Measurements from ENCODE around the gene C1RL.
A peak's percentile ranks its signal among the peaks of the same experiment; 100 is the strongest.

C1RL gene

DNA sequence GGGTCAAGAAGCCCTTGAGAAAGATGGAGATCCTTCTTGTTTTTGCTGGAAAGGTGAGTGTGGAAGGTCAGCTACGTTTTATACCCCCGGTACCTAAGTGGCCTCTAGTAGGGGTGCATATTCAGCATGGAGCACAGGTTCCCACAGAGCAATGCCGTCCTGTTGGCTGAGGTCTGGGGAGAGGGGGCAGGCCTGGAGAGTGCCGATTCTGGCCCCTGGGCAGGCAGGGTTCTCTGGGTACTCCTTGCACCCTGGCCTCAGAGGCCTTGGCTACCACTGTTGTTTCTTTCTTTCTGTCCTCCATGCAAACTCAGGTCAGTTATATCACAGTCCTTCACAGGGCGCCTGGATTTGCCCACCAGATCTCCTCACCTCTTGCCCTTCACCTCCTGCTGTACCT, 11.2 kb upstream of the C1RL start:
- no peak overlapping the region for H3K9ac ChIP-seq (ENCODE audit: low read length)
- H3K4me3 ChIP-seq (ENCODE audit: low read length): no peak overlapping the region
- no peaks in the 10 kb centered on the region for H3K36me3 ChIP-seq (ENCODE audit: control insufficient read depth, insufficient read depth, low read length)
- H3K27ac ChIP-seq (ENCODE audit: low read depth, low read length): no peak overlapping the region
- no peaks in the 10 kb centered on the region for H3K27me3 ChIP-seq (ENCODE audit: control insufficient read depth, insufficient read depth, low read length)
- no peaks in the 10 kb centered on the region for H3K4me1 ChIP-seq (ENCODE audit: control insufficient read depth, insufficient read depth, low read length)

DNA sequence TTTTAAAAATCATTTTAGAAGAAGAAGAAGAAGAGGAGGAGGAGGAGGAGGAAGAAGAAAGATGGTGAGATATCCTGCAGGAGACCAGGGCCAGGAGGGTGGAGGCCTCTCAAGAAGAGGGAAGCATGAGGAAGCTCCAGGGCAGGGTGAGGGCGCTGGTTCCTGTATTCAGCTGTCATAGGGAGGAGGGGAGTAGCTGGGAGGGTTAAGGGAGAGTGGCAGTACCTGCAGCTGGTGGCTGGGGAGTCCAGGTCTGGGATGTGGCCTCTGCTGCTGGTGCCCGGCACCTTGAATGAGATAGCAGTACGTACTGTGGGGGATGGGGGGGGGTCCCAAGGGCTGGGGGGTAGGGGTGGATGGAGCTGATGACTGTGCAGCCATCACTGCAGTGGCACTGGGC, 9.9 kb upstream of the C1RL start:
- Histone ChIP-seq H3K27me3 (ENCODE audit: control insufficient read depth, insufficient read depth, low read length) (no peaks in the 10 kb centered on the region), H3K36me3 (ENCODE audit: control insufficient read depth, insufficient read depth, low read length) (no peaks in the 10 kb centered on the region), H3K4me1 (ENCODE audit: control insufficient read depth, insufficient read depth, low read length) (no peaks in the 10 kb centered on the region), H3K27ac (ENCODE audit: low read depth, low read length) (no peak overlapping the region), H3K9ac (ENCODE audit: low read length) (no peak overlapping the region), H3K4me3 (ENCODE audit: low read length) (no peak overlapping the region)

DNA sequence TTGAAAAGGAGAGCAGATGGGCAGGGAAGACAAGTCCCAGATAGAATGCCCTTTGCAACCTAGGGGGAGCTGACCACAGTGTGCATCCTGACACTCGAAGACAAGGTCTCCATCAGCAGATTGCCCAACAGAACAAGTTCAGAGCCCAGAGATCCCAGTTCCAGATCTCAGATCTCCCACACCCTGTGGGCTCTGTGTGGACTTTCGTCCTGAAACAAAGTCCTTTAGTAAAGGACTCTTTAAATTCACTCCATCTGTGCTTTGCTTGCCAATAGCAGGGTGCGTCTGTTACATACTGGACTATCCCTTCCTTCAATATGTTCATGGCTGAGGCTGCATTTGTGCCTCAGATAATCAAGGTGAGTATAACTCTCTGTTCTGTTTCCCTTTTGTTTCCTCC, 8.7 kb upstream of the C1RL start:
- H3K9ac ChIP-seq (ENCODE audit: low read length): no peak overlapping the region
- H3K4me3 ChIP-seq (ENCODE audit: low read length): no peak overlapping the region
- H3K4me1 ChIP-seq (ENCODE audit: control insufficient read depth, insufficient read depth, low read length): no peaks in the 10 kb centered on the region
- H3K27me3 ChIP-seq (ENCODE audit: control insufficient read depth, insufficient read depth, low read length): no peaks in the 10 kb centered on the region
- no peaks in the 10 kb centered on the region for H3K36me3 ChIP-seq (ENCODE audit: control insufficient read depth, insufficient read depth, low read length)
- no peak overlapping the region for H3K27ac ChIP-seq (ENCODE audit: low read depth, low read length)

DNA sequence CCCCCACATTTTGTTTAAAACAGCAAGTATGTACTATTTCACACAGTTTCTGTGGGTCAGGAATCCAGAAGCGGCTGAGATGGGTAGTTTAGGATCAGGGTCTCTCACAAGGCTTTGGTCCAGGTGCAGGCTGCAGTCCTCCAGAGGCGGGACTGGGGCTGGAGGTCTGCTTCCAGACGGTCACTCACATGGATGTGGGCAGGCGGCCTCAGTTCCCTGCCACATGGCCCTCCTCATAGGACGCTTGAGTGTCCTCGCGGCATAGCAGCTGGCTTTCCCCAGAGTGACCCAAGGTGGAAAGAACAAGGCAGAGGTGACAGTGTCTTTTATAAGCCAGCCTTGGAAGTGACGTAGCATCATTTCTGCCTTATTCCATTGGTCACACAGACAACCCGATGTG, 7.9 kb upstream of the C1RL start:
- Histone ChIP-seq H3K27ac (ENCODE audit: low read depth, low read length) (no peak overlapping the region), H3K4me1 (ENCODE audit: control insufficient read depth, insufficient read depth, low read length) (no peaks in the 10 kb centered on the region), H3K36me3 (ENCODE audit: control insufficient read depth, insufficient read depth, low read length) (no peaks in the 10 kb centered on the region), H3K4me3 (ENCODE audit: low read length) (no peak overlapping the region), H3K9ac (ENCODE audit: low read length) (no peak overlapping the region), H3K27me3 (ENCODE audit: control insufficient read depth, insufficient read depth, low read length) (no peaks in the 10 kb centered on the region)

DNA sequence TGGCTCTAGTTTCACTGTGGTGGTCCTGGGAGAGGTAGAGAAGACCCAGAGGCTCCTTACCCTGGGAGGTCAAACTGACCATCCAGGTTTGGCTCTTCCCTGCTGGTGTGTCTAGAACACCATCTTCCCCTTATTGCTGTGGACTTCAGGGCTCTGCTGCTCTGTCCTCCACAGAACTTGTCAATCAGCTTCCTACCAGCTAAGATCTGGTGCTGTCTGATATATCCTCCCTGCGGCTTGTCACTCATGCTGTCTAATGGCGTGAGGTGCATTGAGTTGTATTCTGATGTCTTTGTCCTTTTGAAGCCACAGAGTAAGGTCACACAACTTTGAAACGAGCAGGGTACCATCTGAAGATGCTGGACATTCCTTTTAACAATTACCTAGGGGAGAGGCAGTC, 7.2 kb upstream of the C1RL start:
- no peaks in the 10 kb centered on the region for H3K36me3 ChIP-seq (ENCODE audit: control insufficient read depth, insufficient read depth, low read length)
- no peaks in the 10 kb centered on the region for H3K4me1 ChIP-seq (ENCODE audit: control insufficient read depth, insufficient read depth, low read length)
- H3K4me3 ChIP-seq (ENCODE audit: low read length): no peak overlapping the region
- no peak overlapping the region for H3K9ac ChIP-seq (ENCODE audit: low read length)
- H3K27ac ChIP-seq (ENCODE audit: low read depth, low read length): no peak overlapping the region
- H3K27me3 ChIP-seq (ENCODE audit: control insufficient read depth, insufficient read depth, low read length): no peaks in the 10 kb centered on the region

DNA sequence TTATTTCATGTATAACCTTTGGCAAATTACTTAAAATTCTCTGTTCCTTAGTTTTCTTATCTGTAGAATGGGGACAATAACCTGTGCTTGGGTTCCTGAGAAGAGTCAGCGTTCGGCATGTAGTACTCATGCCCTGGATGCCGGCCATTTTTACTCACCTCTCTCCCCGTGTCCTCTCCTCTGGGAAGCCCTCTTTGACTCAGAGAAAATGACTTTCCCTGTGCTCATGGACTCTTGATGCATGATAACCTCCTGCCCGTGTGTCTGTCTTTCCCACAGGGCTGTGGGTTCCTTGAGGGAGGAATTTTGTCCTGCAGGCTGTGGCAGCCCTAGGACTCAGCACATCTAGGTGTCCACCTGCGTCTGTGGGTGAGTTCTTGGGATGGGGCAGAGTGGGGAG, 5.8 kb upstream of the C1RL start:
- H3K9ac ChIP-seq (ENCODE audit: low read length): no peak overlapping the region
- H3K4me1 ChIP-seq (ENCODE audit: control insufficient read depth, insufficient read depth, low read length): no peaks in the 10 kb centered on the region
- H3K36me3 ChIP-seq (ENCODE audit: control insufficient read depth, insufficient read depth, low read length): no peaks in the 10 kb centered on the region
- H3K4me3 ChIP-seq (ENCODE audit: low read length): no peak overlapping the region
- no peaks in the 10 kb centered on the region for H3K27me3 ChIP-seq (ENCODE audit: control insufficient read depth, insufficient read depth, low read length)
- no peak overlapping the region for H3K27ac ChIP-seq (ENCODE audit: low read depth, low read length)

DNA sequence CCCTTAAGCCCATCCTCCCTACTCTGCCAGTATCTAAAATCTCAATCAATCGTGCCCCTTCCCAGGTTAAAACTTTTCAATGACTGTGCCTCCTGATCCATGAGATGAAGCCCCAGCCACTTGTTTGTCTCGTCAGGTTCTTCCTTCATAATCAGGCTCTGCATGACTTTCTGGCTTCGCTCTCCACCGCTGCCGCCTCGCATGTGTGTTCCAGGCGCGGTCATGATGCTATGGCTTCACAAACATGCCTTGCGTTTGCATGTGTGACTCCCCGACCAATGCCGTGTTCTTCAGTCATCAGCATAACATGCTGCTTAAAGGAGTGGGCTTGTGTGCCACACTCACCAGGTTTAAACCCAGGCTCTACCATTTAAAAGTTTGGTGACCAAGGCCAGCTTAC, 5.0 kb upstream of the C1RL start:
- Histone ChIP-seq H3K27ac (ENCODE audit: low read depth, low read length) (no peak overlapping the region), H3K4me3 (ENCODE audit: low read length) (no peak overlapping the region), H3K36me3 (ENCODE audit: control insufficient read depth, insufficient read depth, low read length) (no peaks in the 10 kb centered on the region), H3K9ac (ENCODE audit: low read length) (no peak overlapping the region), H3K4me1 (ENCODE audit: control insufficient read depth, insufficient read depth, low read length) (peaks cover 2% of the 10 kb centered on the region), H3K27me3 (ENCODE audit: control insufficient read depth, insufficient read depth, low read length) (no peaks in the 10 kb centered on the region)

DNA sequence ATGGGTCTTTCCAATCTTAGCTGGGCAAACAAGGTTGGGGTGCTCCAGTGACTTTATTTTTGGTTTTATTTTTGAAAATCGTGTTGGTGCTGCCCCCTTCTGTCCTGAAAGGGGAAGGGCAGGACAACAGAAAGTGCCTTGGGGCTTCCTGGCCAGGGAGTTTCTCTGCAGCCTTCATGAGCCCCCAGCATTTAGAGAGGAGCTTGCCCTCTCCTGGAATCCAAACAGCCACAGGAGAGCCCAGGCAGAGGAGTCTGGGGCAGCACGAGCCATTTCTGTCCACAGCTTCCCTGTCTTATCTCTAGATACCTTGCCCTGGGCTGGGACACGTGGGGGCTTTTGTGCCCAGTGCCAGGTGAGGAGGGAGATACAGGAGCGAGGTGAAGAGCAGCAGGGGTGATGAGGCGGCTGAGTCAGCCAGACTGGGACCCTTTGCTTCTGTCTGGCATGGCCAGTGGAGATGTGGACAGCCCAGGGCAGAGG, 4.4 kb upstream of the C1RL start:
- Histone ChIP-seq H3K9ac (ENCODE audit: low read length) (no peak overlapping the region), H3K27ac (ENCODE audit: low read depth, low read length) (no peak overlapping the region), H3K27me3 (ENCODE audit: control insufficient read depth, insufficient read depth, low read length) (no peaks in the 10 kb centered on the region), H3K36me3 (ENCODE audit: control insufficient read depth, insufficient read depth, low read length) (no peaks in the 10 kb centered on the region), H3K4me3 (ENCODE audit: low read length) (no peak overlapping the region), H3K4me1 (ENCODE audit: control insufficient read depth, insufficient read depth, low read length) (peaks cover 2% of the 10 kb centered on the region)

DNA sequence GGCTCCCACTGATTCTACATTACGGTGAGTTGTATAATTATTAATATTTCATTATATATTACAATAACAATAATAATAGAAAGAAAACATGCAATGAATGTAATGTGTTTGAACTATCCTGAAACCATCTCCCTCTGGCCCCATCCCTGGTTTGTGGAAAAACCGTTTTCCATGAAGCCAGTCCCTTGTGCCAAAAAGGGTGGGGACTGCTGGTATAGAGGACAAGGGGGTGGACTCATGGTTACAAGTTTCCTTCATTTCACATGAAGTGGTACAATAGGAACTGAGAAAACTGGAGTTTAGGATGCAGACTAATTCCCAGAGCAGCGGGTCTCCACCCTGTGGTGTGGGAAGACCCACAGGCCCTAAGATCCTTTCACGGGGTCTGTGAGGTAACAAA, 3.0 kb upstream of the C1RL start:
- H3K36me3 ChIP-seq (ENCODE audit: control insufficient read depth, insufficient read depth, low read length): no peaks in the 10 kb centered on the region
- H3K27ac ChIP-seq (ENCODE audit: low read depth, low read length): no peak overlapping the region
- no peak overlapping the region for H3K9ac ChIP-seq (ENCODE audit: low read length)
- no peaks in the 10 kb centered on the region for H3K27me3 ChIP-seq (ENCODE audit: control insufficient read depth, insufficient read depth, low read length)
- H3K4me1 ChIP-seq (ENCODE audit: control insufficient read depth, insufficient read depth, low read length): peaks cover 2% of the 10 kb centered on the region
- H3K4me3 ChIP-seq (ENCODE audit: low read length): no peak overlapping the region

DNA sequence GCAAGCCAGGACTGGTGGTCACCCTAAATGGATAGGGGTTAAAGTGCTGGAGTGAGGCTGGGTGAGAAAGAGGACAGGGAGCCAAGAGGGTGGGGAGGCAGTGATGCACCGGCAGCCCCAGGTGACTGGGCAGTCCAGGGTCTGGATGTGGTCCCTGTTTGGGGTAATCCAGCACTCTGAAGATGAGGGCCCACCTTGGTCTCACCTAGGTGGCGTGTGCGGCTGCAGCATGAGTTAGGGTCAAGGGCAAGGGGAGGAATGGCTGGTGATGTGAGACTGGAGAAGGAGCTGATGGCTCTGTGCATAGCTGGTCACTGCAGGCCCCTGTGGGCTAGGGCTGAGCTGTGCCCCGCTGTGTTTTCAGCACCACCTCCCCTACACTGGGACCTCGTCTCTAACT, 1.6 kb upstream of the C1RL start:
- Histone ChIP-seq H3K27ac (ENCODE audit: low read depth, low read length) (no peak overlapping the region), H3K9ac (ENCODE audit: low read length) (no peak overlapping the region), H3K4me1 (ENCODE audit: control insufficient read depth, insufficient read depth, low read length) (peaks cover 2% of the 10 kb centered on the region), H3K27me3 (ENCODE audit: control insufficient read depth, insufficient read depth, low read length) (no peaks in the 10 kb centered on the region), H3K4me3 (ENCODE audit: low read length) (no peak overlapping the region), H3K36me3 (ENCODE audit: control insufficient read depth, insufficient read depth, low read length) (no peaks in the 10 kb centered on the region)

DNA sequence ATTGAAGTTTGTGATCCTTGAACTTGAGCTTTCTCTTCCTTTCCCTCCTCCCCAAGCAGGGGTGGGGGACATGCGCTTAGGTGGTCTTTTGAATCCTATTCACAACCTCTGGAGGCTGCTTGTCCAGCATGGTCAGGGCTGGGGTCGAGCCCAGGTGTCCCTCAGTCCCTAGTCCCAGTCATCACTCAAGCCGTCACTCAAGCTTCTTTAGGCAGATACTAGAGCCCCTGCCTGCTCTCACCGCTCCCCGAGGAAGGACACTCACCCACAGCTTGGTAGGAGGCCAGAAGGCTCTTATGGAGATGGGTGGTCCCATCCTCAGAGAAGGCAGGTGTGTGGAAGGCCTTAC, 532 bp upstream of the C1RL start:
- H3K36me3 ChIP-seq (ENCODE audit: control insufficient read depth, insufficient read depth, low read length): no peaks in the 10 kb centered on the region
- peaks cover 2% of the 10 kb centered on the region for H3K4me1 ChIP-seq (ENCODE audit: control insufficient read depth, insufficient read depth, low read length)
- H3K27me3 ChIP-seq (ENCODE audit: control insufficient read depth, insufficient read depth, low read length): no peaks in the 10 kb centered on the region
- H3K9ac ChIP-seq (ENCODE audit: low read length): no peak overlapping the region
- no peak overlapping the region for H3K27ac ChIP-seq (ENCODE audit: low read depth, low read length)
- H3K4me3 ChIP-seq (ENCODE audit: low read length): peak overlapping the region; percentile 24

DNA sequence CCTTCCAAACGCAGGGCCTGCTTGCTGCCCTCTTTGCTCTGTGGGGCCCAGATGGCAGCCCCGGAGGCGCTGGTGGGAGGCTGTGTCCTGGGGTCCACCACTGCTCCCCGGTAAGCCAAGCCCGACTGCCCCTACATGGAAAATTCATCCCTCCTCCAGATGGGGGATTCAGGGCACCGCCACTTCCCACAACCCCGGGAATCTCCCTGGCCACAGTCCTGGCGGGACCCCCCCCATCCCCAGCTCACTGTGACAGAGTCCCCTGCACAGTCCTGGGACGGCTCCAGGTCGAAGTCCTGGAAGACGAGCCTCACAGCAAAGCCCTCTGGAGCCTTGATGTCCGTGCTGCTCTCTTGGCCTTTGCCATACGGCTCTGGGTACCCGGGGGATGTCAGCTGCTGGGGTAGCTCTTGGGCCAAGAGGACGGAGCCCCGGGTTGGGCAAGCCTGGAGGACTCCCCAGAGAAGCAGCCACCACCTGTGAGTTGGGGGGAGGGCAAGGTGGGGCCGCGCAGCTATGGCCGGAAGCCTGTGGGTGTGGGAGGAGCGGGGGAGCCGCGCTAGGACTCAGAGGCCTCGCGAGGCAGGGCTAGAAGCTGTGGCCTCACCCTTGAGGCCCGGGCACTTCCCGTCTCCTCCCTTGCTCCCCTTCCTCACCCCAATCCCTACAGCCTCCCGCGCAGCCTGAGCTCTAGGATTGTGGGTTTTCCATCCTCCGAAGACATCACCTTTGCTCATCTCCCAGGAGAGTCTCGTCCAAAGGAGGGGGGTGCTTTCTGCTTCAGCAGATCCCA, 815 bp downstream of the C1RL start:
- peak overlapping the region; percentile 89 for H3K27ac ChIP-seq (ENCODE audit: low read depth, low read length)
- H3K9ac ChIP-seq (ENCODE audit: low read length): peak overlapping the region; percentile 69
- no peaks in the 10 kb centered on the region for H3K27me3 ChIP-seq (ENCODE audit: control insufficient read depth, insufficient read depth, low read length)
- peak overlapping the region; percentile 94 for H3K4me3 ChIP-seq (ENCODE audit: low read length)
- H3K4me1 ChIP-seq (ENCODE audit: control insufficient read depth, insufficient read depth, low read length): peaks cover 2% of the 10 kb centered on the region
- H3K36me3 ChIP-seq (ENCODE audit: control insufficient read depth, insufficient read depth, low read length): peaks cover 5% of the 10 kb centered on the region

DNA sequence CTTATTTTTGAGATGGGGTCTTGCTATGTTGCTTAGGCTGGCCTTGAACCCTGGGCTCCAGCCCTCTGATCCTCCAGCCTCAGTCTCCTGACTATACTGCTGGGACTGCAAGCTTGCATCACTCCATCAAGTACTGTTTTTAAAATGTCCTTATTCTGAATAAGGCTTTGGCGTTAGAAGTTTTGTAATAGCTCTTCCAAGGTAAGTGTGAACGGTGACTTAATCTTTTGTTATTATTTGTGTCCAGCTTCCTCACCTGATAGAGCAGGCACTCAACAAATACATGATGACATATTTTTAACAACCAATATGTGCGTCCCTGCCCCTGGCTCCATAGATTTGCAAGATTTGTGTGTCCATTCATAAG, 1.4 kb downstream of the C1RL start:
- Histone ChIP-seq H3K9ac (ENCODE audit: low read length) (peak overlapping the region; percentile 69), H3K4me1 (ENCODE audit: control insufficient read depth, insufficient read depth, low read length) (peaks cover 2% of the 10 kb centered on the region), H3K27ac (ENCODE audit: low read depth, low read length) (peak overlapping the region; percentile 89)

More for the DNA sequence above, 1.4 kb downstream of the C1RL start:
- Histone ChIP-seq H3K4me3 (ENCODE audit: low read length) (peak overlapping the region; percentile 94), H3K27me3 (ENCODE audit: control insufficient read depth, insufficient read depth, low read length) (no peaks in the 10 kb centered on the region), H3K36me3 (ENCODE audit: control insufficient read depth, insufficient read depth, low read length) (peaks cover 5% of the 10 kb centered on the region)
